K562 (cell line): ENCODE measurements around the gene COL8A2. TPM values are rescaled to one million over a fixed set of nuclear protein-coding genes. Genes with fewer than 3 reads are reported as not detected.

Source experiments
- BDP1 ChIP-seq: IDR thresholded peaks from 3 replicates; pipeline ENCODE4 v1.6.1; 2011; ENCODE audit not compliant: insufficient read length, insufficient read depth
- GABPB1 ChIP-seq: sonication (generic); formaldehyde crosslinking; IDR thresholded peaks from 2 replicates; pipeline ENCODE4 v1.8.0; 2022; ENCODE audit warnings: mild to moderate bottlenecking, missing genetic modification reagents
- HDAC2 ChIP-seq: fragments of 450-650 bp; IDR thresholded peaks from 2 replicates; pipeline ENCODE4 v1.6.1; 2016; ENCODE audit warnings: mild to moderate bottlenecking
- HNRNPH1 ChIP-seq: fragments of 200-400 bp; formaldehyde crosslinking; optimal IDR thresholded peaks from 2 replicates; pipeline ENCODE3; 2017; ENCODE audit warnings: low read depth, mild to moderate bottlenecking, low read length, moderate library complexity
- HNRNPL ChIP-seq: fragments of 200-400 bp; formaldehyde crosslinking; IDR thresholded peaks from 2 replicates; pipeline ENCODE4 v1.6.1; 2017; ENCODE audit warnings: low read depth, mild to moderate bottlenecking, low read length
- NBN ChIP-seq: fragments of 450-650 bp; IDR thresholded peaks from 2 replicates; pipeline ENCODE4 v1.6.1; 2016; ENCODE audit warnings: low read depth, mild to moderate bottlenecking
- NCOA6 ChIP-seq: fragments of 450-650 bp; IDR thresholded peaks from 2 replicates; pipeline ENCODE4 v1.6.1; 2017; ENCODE audit warnings: mild to moderate bottlenecking
- POLR2AphosphoS5 ChIP-seq: IDR thresholded peaks from 2 replicates; pipeline ENCODE4 v1.6.1; 2011; ENCODE audit warnings: mild to moderate bottlenecking, low read depth, low read length, moderate library complexity; ENCODE audit not compliant: control insufficient read depth, insufficient read depth
- PYGO2 ChIP-seq: fragments of 450-650 bp; IDR thresholded peaks from 2 replicates; pipeline ENCODE4 v1.6.1; 2016; ENCODE audit warnings: mild to moderate bottlenecking, missing genetic modification characterization, moderate library complexity, missing compliant biosample characterization
- RCOR1 ChIP-seq, 2 experiments: IDR thresholded peaks; 2 replicates each; pipeline ENCODE4 v1.6.1; 2012; ENCODE audit warnings: low read depth in 2 of 2, low read length in 2 of 2, borderline replicate concordance in 1 of 2, improper control_type of control experiment in 1 of 2
- SNIP1 ChIP-seq: fragments of 450-650 bp; IDR thresholded peaks from 2 replicates; pipeline ENCODE4 v1.7.1; 2017; ENCODE audit warnings: low read depth, mild to moderate bottlenecking
- TARDBP ChIP-seq: fragments of 450-650 bp; IDR thresholded peaks from 2 replicates; pipeline ENCODE4 v1.6.1; 2016
- XRCC5 ChIP-seq: fragments of 200-400 bp; formaldehyde crosslinking; IDR thresholded peaks from 2 replicates; pipeline ENCODE4 v1.6.1; 2017; ENCODE audit warnings: low read depth, mild to moderate bottlenecking, low read length
- ZFP1 ChIP-seq: fragments of 450-650 bp; formaldehyde crosslinking; IDR thresholded peaks from 2 replicates; pipeline ENCODE4 v1.4.0; 2020; ENCODE audit warnings: mild to moderate bottlenecking, mixed read lengths
- ZNF146 ChIP-seq: IDR thresholded peaks from one replicate; pipeline ENCODE4 v1.6.1; 2018; ENCODE audit warnings: missing compliant biosample characterization; ENCODE audit not compliant: unreplicated experiment
- ZNF551 ChIP-seq: fragments of 250-450 bp; sonication (Bioruptor Pico); IDR thresholded peaks from 2 replicates; pipeline ENCODE4 v1.5.0; 2021; ENCODE audit warnings: mild to moderate bottlenecking, moderate library complexity
- polyA plus RNA-seq, 8 experiments: library from polyadenylated mRNA; depleted of rRNA in 4 of 8; stranded (reverse) in 5 of 8; unstranded in 3 of 8; fragments of >200 nt; fragmentation: Nextera tagmentation in 2 of 8; fragmentation: Illumina TruSeq in 1 of 8; extraction: Ambion mirVana in 2 of 8; extraction: Trizol in 1 of 8; gene quantifications; 2 replicates each; pipeline versions ENCODE4 v1.2.1 to v1.2.3, GENCODE V29; 2011 to 2014; ENCODE audit warnings: inconsistent platforms in 1 of 8, missing spikeins in 1 of 8
- total RNA-seq, 7 experiments: library from RNA; depleted of rRNA in 6 of 7; stranded (reverse); fragments of >200 nt in 6 of 7; fragmentation: Illumina TruSeq in 2 of 7; extraction: Trizol in 2 of 7; gene quantifications; 2 replicates each; pipeline versions ENCODE4 v1.2.1 to v1.2.3, GENCODE V29; 2011 to 2021; ENCODE audit warnings: low replicate concordance in 1 of 7
- TF ChIP-seq, protein P1 (sequence below): fragments of 450-650 bp; IDR thresholded peaks from 2 replicates; pipeline ENCODE4 v1.6.1; 2018; ENCODE audit not compliant: partially characterized antibody
- TF ChIP-seq, protein P2 (sequence below): fragments of 450-650 bp; formaldehyde crosslinking; IDR thresholded peaks from 2 replicates; pipeline ENCODE4 v1.4.0; 2020; ENCODE audit warnings: mild to moderate bottlenecking, moderate library complexity
- TF ChIP-seq, protein P3 (sequence below): IDR thresholded peaks from 2 replicates; pipeline ENCODE4 v1.6.1; 2014; ENCODE audit warnings: antibody characterized with exemption
- TF ChIP-seq, protein P4 (sequence below): fragments of 450-650 bp; IDR thresholded peaks from 2 replicates; pipeline ENCODE4 v1.6.1; 2016; ENCODE audit warnings: low read depth, mild to moderate bottlenecking, moderate library complexity

Gene COL8A2
- total and polyA plus RNA-seq, 9 of the 15 experiments (the other 6 are each of a cell fraction or from before 2014, with no cell fraction given) = 0.03 to 0.14 (median 0.04) TPM; not detected in 5

DNA sequence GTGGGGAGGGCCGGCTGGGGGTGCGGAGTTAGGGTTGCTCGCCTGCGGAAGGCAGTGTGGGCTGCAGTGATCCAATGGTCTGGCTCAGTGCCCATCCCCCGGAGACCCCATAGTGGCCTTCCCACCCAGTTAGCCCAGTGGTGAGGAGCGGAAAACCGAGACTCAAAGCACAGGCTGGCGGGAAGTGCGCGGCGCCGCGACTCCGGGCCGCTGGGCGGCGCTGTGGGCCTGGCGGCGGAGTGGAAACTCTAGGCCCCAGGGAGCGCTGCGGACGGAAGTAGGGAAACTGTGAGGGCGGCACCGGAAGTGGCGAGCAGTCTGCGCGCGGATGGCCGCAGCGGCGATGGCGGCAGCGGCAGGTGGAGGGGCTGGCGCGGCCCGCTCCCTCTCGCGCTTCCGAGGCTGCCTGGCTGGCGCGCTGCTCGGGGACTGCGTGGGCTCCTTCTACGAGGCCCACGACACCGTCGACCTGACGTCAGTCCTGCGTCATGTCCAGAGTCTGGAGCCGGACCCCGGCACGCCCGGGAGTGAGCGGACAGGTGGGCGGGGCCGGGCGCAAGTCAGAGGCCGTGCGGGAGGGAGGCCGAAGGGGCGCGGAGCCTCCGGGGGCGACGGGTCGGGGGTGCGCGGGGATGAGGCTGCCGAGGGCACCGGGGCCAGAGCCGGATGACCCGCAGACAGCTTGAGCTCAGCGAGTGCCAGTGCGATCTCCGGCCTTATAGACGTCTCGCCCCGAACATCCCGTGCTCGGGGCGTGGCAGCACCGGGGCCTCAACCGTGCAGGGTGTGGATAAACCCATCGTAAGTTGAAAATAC lies 36.2 kb downstream of the COL8A2 start, which contains the start of gene ADPRS (continued):
- TF ChIP-seq, protein P1, sequence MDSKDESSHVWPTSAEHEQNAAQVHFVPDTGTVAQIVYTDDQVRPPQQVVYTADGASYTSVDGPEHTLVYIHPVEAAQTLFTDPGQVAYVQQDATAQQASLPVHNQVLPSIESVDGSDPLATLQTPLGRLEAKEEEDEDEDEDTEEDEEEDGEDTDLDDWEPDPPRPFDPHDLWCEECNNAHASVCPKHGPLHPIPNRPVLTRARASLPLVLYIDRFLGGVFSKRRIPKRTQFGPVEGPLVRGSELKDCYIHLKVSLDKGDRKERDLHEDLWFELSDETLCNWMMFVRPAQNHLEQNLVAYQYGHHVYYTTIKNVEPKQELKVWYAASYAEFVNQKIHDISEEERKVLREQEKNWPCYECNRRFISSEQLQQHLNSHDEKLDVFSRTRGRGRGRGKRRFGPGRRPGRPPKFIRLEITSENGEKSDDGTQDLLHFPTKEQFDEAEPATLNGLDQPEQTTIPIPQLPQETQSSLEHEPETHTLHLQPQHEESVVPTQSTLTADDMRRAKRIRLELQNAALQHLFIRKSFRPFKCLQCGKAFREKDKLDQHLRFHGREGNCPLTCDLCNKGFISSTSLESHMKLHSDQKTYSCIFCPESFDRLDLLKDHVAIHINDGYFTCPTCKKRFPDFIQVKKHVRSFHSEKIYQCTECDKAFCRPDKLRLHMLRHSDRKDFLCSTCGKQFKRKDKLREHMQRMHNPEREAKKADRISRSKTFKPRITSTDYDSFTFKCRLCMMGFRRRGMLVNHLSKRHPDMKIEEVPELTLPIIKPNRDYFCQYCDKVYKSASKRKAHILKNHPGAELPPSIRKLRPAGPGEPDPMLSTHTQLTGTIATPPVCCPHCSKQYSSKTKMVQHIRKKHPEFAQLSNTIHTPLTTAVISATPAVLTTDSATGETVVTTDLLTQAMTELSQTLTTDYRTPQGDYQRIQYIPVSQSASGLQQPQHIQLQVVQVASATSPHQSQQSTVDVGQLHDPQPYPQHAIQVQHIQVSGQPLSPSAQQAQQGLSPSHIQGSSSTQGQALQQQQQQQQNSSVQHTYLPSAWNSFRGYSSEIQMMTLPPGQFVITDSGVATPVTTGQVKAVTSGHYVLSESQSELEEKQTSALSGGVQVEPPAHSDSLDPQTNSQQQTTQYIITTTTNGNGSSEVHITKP = no peak
- TF ChIP-seq HDAC2 = peak; percentile 89
- TF ChIP-seq ZNF146 (CRISPR knock-in tag) = no peak
- peak; percentile 83; the same call in 1 of the 2 replicates for TF ChIP-seq TARDBP
- TF ChIP-seq XRCC5 = peak; percentile 99
- TF ChIP-seq, protein P2, sequence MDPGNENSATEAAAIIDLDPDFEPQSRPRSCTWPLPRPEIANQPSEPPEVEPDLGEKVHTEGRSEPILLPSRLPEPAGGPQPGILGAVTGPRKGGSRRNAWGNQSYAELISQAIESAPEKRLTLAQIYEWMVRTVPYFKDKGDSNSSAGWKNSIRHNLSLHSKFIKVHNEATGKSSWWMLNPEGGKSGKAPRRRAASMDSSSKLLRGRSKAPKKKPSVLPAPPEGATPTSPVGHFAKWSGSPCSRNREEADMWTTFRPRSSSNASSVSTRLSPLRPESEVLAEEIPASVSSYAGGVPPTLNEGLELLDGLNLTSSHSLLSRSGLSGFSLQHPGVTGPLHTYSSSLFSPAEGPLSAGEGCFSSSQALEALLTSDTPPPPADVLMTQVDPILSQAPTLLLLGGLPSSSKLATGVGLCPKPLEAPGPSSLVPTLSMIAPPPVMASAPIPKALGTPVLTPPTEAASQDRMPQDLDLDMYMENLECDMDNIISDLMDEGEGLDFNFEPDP (CRISPR knock-in tag) = no peak
- no peak for TF ChIP-seq HNRNPH1
- TF ChIP-seq, protein P3, sequence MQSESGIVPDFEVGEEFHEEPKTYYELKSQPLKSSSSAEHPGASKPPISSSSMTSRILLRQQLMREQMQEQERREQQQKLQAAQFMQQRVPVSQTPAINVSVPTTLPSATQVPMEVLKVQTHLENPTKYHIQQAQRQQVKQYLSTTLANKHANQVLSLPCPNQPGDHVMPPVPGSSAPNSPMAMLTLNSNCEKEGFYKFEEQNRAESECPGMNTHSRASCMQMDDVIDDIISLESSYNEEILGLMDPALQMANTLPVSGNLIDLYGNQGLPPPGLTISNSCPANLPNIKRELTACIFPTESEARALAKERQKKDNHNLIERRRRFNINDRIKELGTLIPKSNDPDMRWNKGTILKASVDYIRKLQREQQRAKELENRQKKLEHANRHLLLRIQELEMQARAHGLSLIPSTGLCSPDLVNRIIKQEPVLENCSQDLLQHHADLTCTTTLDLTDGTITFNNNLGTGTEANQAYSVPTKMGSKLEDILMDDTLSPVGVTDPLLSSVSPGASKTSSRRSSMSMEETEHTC = peak; percentile 48; the same call in 1 of the 2 replicates
- peak in 1 of 2 experiments; percentile 62; a peak in 1 of 4 replicates for TF ChIP-seq RCOR1 (IDR thresholded peaks at IDR 0.05; ENCODE audit: borderline replicate concordance in 1 of 2, low read depth in 2 of 2, low read length in 2 of 2)
- TF ChIP-seq POLR2AphosphoS5 = peak; percentile 84; the same call in 1 of the 2 replicates
- no peak for TF ChIP-seq PYGO2 (tag)
- peak; percentile 55; the same call in 1 of the 2 replicates for TF ChIP-seq NBN
- TF ChIP-seq HNRNPL = peak; percentile 67
- TF ChIP-seq GABPB1 = peak; percentile 99
- TF ChIP-seq NCOA6 = no peak
- TF ChIP-seq BDP1 = no peak
- TF ChIP-seq SNIP1 = peak; percentile 96
- TF ChIP-seq ZNF551 = no peak
- TF ChIP-seq ZFP1 (CRISPR knock-in tag) = no peak
- TF ChIP-seq, protein P4, sequence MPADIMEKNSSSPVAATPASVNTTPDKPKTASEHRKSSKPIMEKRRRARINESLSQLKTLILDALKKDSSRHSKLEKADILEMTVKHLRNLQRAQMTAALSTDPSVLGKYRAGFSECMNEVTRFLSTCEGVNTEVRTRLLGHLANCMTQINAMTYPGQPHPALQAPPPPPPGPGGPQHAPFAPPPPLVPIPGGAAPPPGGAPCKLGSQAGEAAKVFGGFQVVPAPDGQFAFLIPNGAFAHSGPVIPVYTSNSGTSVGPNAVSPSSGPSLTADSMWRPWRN = no peak
